Ovary (tissue), 1 donor: ENCODE measurements around the gene CADPS2.
"Not testable (repeated sequence)": the region's sequence is repeated elsewhere in the genome, so short reads cannot be mapped to it uniquely, and the experiment has no call there.

Experiments used
- EP300 ChIP-seq: sonication (generic); formaldehyde crosslinking; IDR thresholded peaks from one replicate; pipeline ENCODE4 v1.6.1; 2017; ENCODE audit warnings: antibody characterized with exemption
- POLR2A ChIP-seq: fragments of 450-650 bp; IDR thresholded peaks from one replicate; pipeline ENCODE4 v1.6.1; 2017; ENCODE audit warnings: antibody characterized with exemption, mild to moderate bottlenecking, moderate library complexity

GRCh38 chr7:122836286-122836685, 50.0 kb downstream of the CADPS2 start:
- not testable (repeated sequence) for TF ChIP-seq POLR2A, EP300
